B cell (primary cell): Measurements from ENCODE around the gene EFCC1.

Experiments used
- EZH2 ChIP-seq: IDR thresholded peaks from 2 replicates; pipeline ENCODE4 v1.6.1; 2012; ENCODE audit warnings: borderline replicate concordance, low read depth, mild to moderate bottlenecking, moderate library complexity, low read length; ENCODE audit not compliant: insufficient read depth, poor library complexity, severe bottlenecking
- TF ChIP-seq, protein P1 (sequence below): fragments of 200-600 bp; IDR thresholded peaks from one replicate; pipeline ENCODE4 v1.8.0; 2022; ENCODE audit warnings: antibody characterized with exemption, mild to moderate bottlenecking

DNA sequence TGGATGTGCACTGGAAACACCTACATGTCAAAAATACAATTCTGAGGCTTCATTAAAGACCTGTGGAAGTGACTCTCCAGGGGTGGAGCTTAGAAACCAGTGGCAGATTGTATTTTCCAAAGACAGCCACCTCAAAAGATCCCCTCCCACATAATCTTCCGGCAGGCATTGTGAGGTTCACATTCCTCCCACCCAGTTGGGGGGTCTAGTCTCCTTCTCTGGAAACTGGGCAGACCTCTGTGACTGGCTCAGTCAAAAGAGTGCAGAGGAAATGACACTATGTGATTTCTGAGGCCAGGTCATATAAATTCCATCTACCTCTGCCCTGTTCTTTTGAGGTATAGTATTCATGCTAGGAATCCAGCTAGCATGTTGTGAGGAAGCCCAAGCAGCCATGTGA, 5.4 kb upstream of the EFCC1 start:
- TF ChIP-seq EZH2: no peak
- TF ChIP-seq, protein P1, sequence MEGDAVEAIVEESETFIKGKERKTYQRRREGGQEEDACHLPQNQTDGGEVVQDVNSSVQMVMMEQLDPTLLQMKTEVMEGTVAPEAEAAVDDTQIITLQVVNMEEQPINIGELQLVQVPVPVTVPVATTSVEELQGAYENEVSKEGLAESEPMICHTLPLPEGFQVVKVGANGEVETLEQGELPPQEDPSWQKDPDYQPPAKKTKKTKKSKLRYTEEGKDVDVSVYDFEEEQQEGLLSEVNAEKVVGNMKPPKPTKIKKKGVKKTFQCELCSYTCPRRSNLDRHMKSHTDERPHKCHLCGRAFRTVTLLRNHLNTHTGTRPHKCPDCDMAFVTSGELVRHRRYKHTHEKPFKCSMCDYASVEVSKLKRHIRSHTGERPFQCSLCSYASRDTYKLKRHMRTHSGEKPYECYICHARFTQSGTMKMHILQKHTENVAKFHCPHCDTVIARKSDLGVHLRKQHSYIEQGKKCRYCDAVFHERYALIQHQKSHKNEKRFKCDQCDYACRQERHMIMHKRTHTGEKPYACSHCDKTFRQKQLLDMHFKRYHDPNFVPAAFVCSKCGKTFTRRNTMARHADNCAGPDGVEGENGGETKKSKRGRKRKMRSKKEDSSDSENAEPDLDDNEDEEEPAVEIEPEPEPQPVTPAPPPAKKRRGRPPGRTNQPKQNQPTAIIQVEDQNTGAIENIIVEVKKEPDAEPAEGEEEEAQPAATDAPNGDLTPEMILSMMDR: no peak
